SKM-1 treated with dmso at 0.1 percent for 144 hours (cell line): ENCODE measurements around the gene GSE1.

Experiments
- DNase-seq: peaks from one replicate; lab custom pipeline; 2025; ENCODE audit not compliant: unreplicated experiment; lab: John Stamatoyannopoulos, UW

GSE1 gene

DNA sequence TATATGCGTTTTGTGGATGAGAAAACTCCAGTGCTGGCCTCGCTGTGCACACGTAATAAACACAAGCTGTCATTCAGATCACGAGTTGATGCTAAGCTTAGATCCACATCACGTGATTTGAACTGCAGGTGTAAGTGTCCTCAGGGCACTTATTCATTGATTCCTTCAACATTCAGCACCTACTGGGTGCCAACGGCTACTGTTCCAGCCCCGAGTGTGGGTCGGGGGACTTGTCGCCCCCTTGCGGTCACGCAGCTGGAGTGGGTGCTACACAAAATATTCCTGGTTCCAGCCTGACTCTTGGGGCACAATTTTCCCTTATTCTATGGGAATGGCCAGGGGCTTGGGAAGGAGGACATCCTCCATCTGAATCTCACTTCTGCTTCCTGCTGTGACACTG lies 105.6 kb downstream of the GSE1 start:
- DNase-seq = no peak

DNA sequence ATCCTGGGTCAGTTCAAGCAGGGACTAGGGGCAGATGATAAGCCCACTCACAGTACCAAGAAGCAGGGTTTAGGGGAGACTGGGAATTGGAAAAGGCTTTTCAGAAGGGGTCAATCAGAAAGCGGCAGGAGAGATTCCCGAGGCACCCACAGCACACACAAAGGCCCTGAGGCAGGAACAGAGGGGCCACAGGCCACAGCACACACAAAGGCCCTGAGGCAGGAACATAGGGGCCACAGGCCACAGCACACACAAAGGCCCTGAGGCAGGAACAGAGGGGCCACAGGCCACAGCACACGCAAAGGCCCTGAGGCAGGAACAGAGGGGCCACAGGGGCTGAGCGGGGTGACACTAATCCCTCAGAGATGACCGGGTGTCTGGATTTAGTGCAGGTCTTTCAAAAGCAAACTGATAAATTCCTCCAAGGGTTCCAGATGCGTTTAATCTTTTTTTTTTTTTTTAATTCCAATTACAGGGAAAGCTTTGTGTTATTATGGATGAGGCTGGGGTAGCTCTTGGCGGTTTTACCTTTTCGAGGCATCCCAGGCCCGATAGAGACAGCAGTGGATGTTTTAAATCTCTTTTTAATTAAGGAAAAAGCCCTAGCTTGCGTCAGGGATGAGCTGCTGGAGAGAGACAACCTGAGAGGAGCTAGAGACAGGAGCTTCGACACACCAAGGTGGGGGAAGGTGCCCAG lies 106.6 kb downstream of the GSE1 start:
- no peak for DNase-seq

DNA sequence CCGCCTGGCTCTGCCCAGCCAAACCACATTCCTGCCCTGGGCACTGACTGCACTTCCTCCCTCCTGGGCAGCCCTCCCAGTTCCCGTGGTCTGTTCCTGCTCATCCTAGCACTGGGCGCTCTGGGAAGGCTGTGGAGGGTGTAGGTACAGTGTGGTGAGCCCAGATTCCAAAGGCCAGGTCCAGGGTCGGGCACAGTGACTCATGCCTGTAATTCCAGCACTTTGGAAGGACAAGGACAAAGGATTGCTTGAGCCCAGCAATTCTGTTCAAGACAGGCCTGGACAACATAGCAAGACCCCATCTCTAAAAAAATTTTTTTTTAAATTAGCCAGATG lies 107.1 kb downstream of the GSE1 start:
- no peak for DNase-seq

DNA sequence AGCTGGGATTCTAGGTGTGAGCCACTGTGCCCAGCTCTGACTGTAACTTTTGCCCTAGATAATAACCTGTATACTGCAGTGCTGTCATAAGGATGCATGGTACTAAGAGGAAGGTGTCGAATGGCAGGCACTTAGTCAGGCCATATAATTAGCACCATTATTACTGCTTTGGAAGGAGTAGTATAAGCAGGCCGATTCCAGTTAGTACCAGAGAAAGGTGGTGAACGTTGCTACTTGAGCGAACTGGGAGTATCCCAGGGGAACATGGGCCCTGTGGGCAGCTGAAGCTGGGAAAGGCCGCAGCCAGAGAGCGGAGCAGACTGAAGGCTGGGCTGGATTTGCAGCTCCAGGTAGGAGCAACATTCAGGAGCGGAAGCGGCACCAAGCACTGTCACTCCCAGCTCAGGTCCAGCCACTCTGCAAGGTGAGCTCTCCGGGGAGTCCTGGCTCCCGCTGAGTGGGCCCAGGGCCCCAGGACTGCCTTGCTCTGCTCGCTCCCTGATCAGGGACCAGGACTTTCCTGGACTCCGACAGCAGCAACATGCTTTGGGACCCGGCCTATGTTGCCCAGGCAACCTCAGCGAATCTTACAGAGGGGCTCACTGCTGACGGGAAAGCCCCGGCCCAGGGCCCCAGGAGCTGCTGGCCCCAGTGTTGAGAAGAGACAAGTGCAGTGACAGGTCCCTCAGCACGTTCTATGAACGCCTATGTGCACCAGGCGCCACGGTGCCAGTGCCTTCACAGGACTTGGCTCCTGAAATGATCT lies 109.2 kb downstream of the GSE1 start:
- DNase-seq = no peak

DNA sequence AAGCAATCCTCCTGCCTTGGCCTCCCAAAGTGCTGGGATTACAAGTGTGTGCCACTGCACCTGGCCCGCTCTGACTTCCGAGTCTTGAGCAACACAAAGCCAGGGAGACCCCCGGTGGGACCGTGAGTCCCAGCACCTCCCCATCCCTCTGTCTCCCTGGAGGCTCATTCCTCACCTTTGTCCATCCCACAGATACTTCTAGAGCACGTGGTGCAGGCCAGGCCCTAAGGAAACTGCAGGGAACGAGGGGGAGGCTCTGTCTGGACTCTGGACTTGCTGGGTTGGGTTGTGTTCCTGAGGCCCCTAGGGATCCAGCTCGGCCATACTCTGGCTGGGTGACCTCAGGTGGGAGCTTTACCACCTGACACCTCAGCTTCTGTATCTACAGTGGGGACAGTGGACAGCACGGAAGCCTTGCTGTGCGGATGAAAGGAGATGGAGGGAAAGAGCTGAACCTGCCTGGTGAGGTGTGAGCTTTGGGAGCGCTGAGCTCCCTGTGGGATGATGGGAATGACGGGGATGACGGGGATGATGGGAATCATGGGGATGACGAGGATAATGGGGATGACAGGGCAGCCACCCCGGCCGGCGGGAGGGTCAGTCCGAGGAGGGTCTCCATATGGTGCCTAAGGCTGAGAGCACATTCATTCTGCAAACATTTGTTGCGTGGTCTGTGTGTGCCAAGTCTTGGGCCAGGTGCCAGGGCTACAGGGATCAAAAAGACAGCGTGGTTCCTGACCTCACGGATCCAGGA lies 111.2 kb downstream of the GSE1 start:
- no peak for DNase-seq

DNA sequence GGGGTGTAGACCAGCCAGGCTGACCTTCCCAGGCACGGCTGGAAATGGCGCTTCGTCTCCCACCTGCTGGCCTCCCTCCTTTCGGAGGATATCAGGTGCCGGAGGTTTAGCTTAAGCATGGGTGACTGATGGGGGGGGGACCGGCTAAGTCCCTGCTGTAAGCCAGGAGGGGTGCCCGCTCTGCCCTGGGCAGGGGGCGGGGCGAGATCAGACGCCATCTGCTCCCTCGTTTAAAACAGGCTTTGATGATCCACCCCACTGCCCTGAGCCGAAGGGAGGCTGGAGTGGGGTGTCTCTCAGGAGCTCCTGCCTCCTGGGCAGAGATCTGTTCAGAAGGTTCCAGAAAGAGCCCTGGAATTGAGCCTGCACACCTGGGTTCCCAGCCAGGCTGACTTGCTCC lies 111.8 kb downstream of the GSE1 start:
- no peak for DNase-seq
